Measurements from ENCODE around the gene APOB. TPM values are rescaled to one million over a fixed set of nuclear protein-coding genes. Genes with fewer than 3 reads are reported as not detected.

Gene APOB
- total and polyA plus RNA-seq, 2 of the 13 experiments (the other 11 are each of a cell fraction or from before 2014, with no cell fraction given): 1,569 to 2,515 TPM

- Histone ChIP-seq H3K4me3 (replicated peaks in 1 of 3; ENCODE audit: insufficient read depth in 1 of 3, low read depth in 2 of 3, low read length in 3 of 3) (no peak overlapping the region), H2AFZ (ENCODE audit: low read length) (no peak overlapping the region), H3K79me2 (ENCODE audit: insufficient read depth, low read length) (peaks cover 4% of the 10 kb centered on the region), H3K9ac (ENCODE audit: insufficient read depth, low read depth, low read length) (no peak overlapping the region), H3K27me3 (ENCODE audit: control insufficient read depth in 1 of 2, insufficient read depth in 2 of 2, low read length in 2 of 2) (no peaks in the 10 kb centered on the region), H3K9me3 (ENCODE audit: low read length) (no peaks in the 10 kb centered on the region), H4K20me1 (ENCODE audit: insufficient read depth, low read length) (no peaks in the 10 kb centered on the region), H3K4me1 (ENCODE audit: insufficient read depth, low read length) (peaks cover 79% of the 10 kb centered on the region), H3K27ac (ENCODE audit: extremely low read length, insufficient read depth, low read length) (no peak overlapping the region), H3K36me3 (replicated peaks in 1 of 2; ENCODE audit: control insufficient read depth in 1 of 2, insufficient read depth in 2 of 2, low read length in 2 of 2) (no peaks in the 10 kb centered on the region), H3K4me2 (ENCODE audit: low read depth, low read length) (no peak overlapping the region)
- BruUV-seq (replicated peaks): no TSS peak
- ChIA-PET CTCF (ENCODE audit: low intra/inter-chr PET ratio, low total read pairs) (no interaction called here), POLR2A (no interaction called here)
- ATAC-seq (no peak), FAIRE-seq (no peak), DNase-seq (ENCODE audit: low spot score) (no peak)
- intact Hi-C loops (cut with micrococcal nuclease; ENCODE audit: unreplicated experiment): no loop called here
- TF ChIP-seq KDM3A (CRISPR knock-in tag; IDR thresholded peaks at IDR 0.05; ENCODE audit: low read depth): no peak
- TF ChIP-seq ZNF574 (CRISPR knock-in tag; IDR thresholded peaks at IDR 0.05): peak; percentile 68
- TF ChIP-seq ZNF556 (CRISPR knock-in tag; IDR thresholded peaks at IDR 0.05; ENCODE audit: borderline replicate concordance): no peak
- in situ Hi-C loops (cut with HindIII; ENCODE audit: extremely low pct_ligation_motif_present, low pct_unique_long_range_greater_than_20kb): no loop called here
Measured at GRCh38 chr2:21050164-21050563, 6.3 kb upstream of the APOB start.

GRCh38 chr2:21047141-21048009, 3.5 kb upstream of the APOB start:
- 8% methylated on average over 8 of the region's 8 CpGs for WGBS (ENCODE audit: low lambda C conversion rate)
- peaks cover 3 to 6% of the 10 kb centered on the region in 2 experiments; a peak in 2 of 5 replicates for H3K36me3 ChIP-seq (replicated peaks in 1 of 2; ENCODE audit: control insufficient read depth in 1 of 2, insufficient read depth in 2 of 2, low read length in 2 of 2)
- in situ Hi-C loops (cut with HindIII; ENCODE audit: extremely low pct_ligation_motif_present, low pct_unique_long_range_greater_than_20kb) (no loop called here), intact Hi-C loops (cut with micrococcal nuclease; ENCODE audit: unreplicated experiment) (loop anchor here (1.0 kb wide), 1 partner anchor 9 kb away; no protein-coding TSS in a partner anchor)
- BruUV-seq (replicated peaks): no TSS peak
- FAIRE-seq: peak; percentile 55
- H3K79me2 ChIP-seq (ENCODE audit: insufficient read depth, low read length): peaks cover 30% of the 10 kb centered on the region
- H3K4me3 ChIP-seq (replicated peaks in 1 of 3; ENCODE audit: insufficient read depth in 1 of 3, low read depth in 2 of 3, low read length in 3 of 3): no peak overlapping the region
- ChIA-PET POLR2A (interaction anchor here (0.8 to 13.2 kb wide), 11 partner anchors 9 to 71 kb away, joined by 3 to 317 read pairs (median 9); no protein-coding TSS in a partner anchor), CTCF (ENCODE audit: low intra/inter-chr PET ratio, low total read pairs) (no interaction called here)
- no peaks in the 10 kb centered on the region; a peak in 1 of 5 replicates for H3K27me3 ChIP-seq (ENCODE audit: control insufficient read depth in 1 of 2, insufficient read depth in 2 of 2, low read length in 2 of 2)
- H3K27ac ChIP-seq (ENCODE audit: extremely low read length, insufficient read depth, low read length): peak overlapping the region; percentile 13
- H2AFZ ChIP-seq (ENCODE audit: low read length): no peak overlapping the region
- H3K9me3 ChIP-seq (ENCODE audit: low read length): no peaks in the 10 kb centered on the region
- no peak for ATAC-seq
- H4K20me1 ChIP-seq (ENCODE audit: insufficient read depth, low read length): peaks cover 10% of the 10 kb centered on the region
- peak overlapping the region; percentile 55 for H3K4me2 ChIP-seq (ENCODE audit: low read depth, low read length)
- H3K4me1 ChIP-seq (ENCODE audit: insufficient read depth, low read length): peaks cover 62% of the 10 kb centered on the region
- DNase-seq (ENCODE audit: low spot score): peak; percentile 73
- H3K9ac ChIP-seq (ENCODE audit: insufficient read depth, low read depth, low read length): peak overlapping the region; percentile 18; the same call in 1 of the 2 replicates
- TF ChIP-seq ISL2 (CRISPR knock-in tag; IDR thresholded peaks at IDR 0.05) (peak; percentile 61; the same call in 1 of the 2 replicates), ZNF788 (CRISPR knock-in tag; IDR thresholded peaks at IDR 0.05; ENCODE audit: borderline replicate concordance) (peak; percentile 57; the same call in 1 of the 2 replicates), XRCC5 (optimal IDR thresholded peaks at IDR 0.05; ENCODE audit: low read length) (peak; percentile 37), EP300 (IDR thresholded peaks at IDR 0.05; ENCODE audit: low read depth in 2 of 2, low read length in 2 of 2) (peak in 1 of 2 experiments; percentile 69; a peak in 2 of 4 replicates), EP300 (CRISPR knock-in tag; IDR thresholded peaks at IDR 0.05; ENCODE audit: borderline replicate concordance) (peak; percentile 80), ZNF496 (CRISPR knock-in tag; IDR thresholded peaks at IDR 0.05; ENCODE audit: insufficient replicate concordance) (no peak), ZNF317 (CRISPR knock-in tag; IDR thresholded peaks at IDR 0.05) (peak; percentile 51), ZNF746 (CRISPR knock-in tag; IDR thresholded peaks at IDR 0.05) (no peak), NCOR1 (IDR thresholded peaks at IDR 0.05; ENCODE audit: borderline replicate concordance, low read length) (peak; percentile 66; the same call in 1 of the 2 replicates), ZFP36L1 (CRISPR knock-in tag; IDR thresholded peaks at IDR 0.05) (0 out of 2 replicates have a peak, but pooled peaks have one; percentile 17)

All from HepG2 (cell line).